Suprapubic skin (tissue), 4 donors: ENCODE data around the gene C1orf35. TPM values are rescaled to one million over a fixed set of nuclear protein-coding genes. Genes with fewer than 3 reads are reported as not detected.
"Not testable (repeated sequence)": the region's sequence is repeated elsewhere in the genome, so short reads cannot be mapped to it uniquely, and the experiment has no call there.

Source experiments
- DNase-seq, 2 donors: peaks; one replicate each; pipeline ENCODE4 v3.0.0-alpha.2; 2019; ENCODE audit warnings: low spot score in 2 of 2
- H3K27ac ChIP-seq: fragments of 200-600 bp; sonication (generic); one replicate; pipeline ENCODE4 v1.5.1; 2019
- H3K27me3 ChIP-seq: fragments of 200-600 bp; sonication (generic); one replicate; pipeline ENCODE4 v1.5.1; 2019
- H3K36me3 ChIP-seq: fragments of 200-600 bp; sonication (generic); one replicate; pipeline ENCODE4 v1.5.1; 2019
- H3K4me1 ChIP-seq: fragments of 200-600 bp; sonication (generic); one replicate; pipeline ENCODE4 v1.5.1; 2019
- H3K4me3 ChIP-seq: fragments of 200-600 bp; sonication (generic); one replicate; pipeline ENCODE4 v1.5.1; 2019; ENCODE audit warnings: mild to moderate bottlenecking
- H3K9me3 ChIP-seq: fragments of 200-600 bp; sonication (generic); one replicate; pipeline ENCODE4 v1.5.1; 2019
- EP300 ChIP-seq: sonication (generic); formaldehyde crosslinking; IDR thresholded peaks from one replicate; pipeline ENCODE4 v1.6.1; 2017; ENCODE audit warnings: antibody characterized with exemption
- POLR2A ChIP-seq, 2 donors: fragments of 450-650 bp; IDR thresholded peaks; one replicate each; pipeline ENCODE4 v1.6.1; 2017; ENCODE audit warnings: antibody characterized with exemption in 2 of 2, mild to moderate bottlenecking in 2 of 2, moderate library complexity in 2 of 2
- POLR2AphosphoS5 ChIP-seq, 3 donors: sonication (generic); formaldehyde crosslinking; IDR thresholded peaks; one replicate each; pipeline ENCODE4 v1.6.1; 2017; ENCODE audit warnings: antibody characterized with exemption in 3 of 3
- WGBS: methylation state at CpG from one replicate; pipeline ENCODE4 v1.1.5; 2018; 5-methylcytosine and 5-hydroxymethylcytosine counted together
- total RNA-seq, 4 donors: library from RNA; depleted of rRNA; stranded (reverse); fragments of >200 nt; gene quantifications; one replicate each; pipeline ENCODE4 v1.1.0, GENCODE V29; 2016
- TF ChIP-seq, protein P1 (sequence below), 2 donors: fragments of 200-600 bp in 1 of 2; fragments of 450-650 bp in 1 of 2; sonication (generic) in 1 of 2; IDR thresholded peaks; one replicate each; pipeline ENCODE4 v1.5.1; 2016 to 2019; ENCODE audit warnings: antibody characterized with exemption in 2 of 2, mild to moderate bottlenecking in 1 of 2, moderate library complexity in 1 of 2

C1orf35 gene
- total RNA-seq, 4 donors from 2014 or later = 10.6 to 32.3 (median 17.1) TPM

DNA sequence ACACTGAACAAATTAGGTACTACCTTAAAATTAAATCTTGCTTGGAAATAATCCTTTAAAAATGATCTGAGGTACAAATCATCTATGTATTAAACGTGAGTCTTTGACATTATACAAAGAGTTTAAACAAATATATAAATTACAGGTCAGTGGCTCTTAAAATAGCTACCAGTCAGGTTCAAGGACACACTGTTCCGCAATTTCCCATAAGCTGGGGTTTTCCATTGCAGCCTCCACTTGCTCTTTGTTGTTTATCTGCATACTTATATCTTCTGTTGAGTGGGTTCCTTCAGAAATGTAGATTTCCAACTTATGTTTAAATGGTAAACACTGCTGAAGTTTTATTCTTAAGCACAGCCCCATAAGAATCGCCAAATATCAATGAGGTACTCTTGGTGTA, 11.7 kb upstream of the C1orf35 start:
- WGBS = 83% methylated on average over 3 of the region's 3 CpGs

GRCh38 chr1:228112617-228113016, 9.5 kb upstream of the C1orf35 start:
- no peaks in the 10 kb centered on the region for H3K9me3 ChIP-seq
- H3K27ac ChIP-seq = no peak overlapping the region
- no peaks in the 10 kb centered on the region for H3K27me3 ChIP-seq
- H3K36me3 ChIP-seq = peaks cover 2% of the 10 kb centered on the region
- DNase-seq = no peak
- TF ChIP-seq EP300 (no peak), POLR2A (IDR thresholded peaks at IDR 0.05) (no peak), POLR2AphosphoS5 (IDR thresholded peaks at IDR 0.05) (no peak)
- TF ChIP-seq, protein P1, sequence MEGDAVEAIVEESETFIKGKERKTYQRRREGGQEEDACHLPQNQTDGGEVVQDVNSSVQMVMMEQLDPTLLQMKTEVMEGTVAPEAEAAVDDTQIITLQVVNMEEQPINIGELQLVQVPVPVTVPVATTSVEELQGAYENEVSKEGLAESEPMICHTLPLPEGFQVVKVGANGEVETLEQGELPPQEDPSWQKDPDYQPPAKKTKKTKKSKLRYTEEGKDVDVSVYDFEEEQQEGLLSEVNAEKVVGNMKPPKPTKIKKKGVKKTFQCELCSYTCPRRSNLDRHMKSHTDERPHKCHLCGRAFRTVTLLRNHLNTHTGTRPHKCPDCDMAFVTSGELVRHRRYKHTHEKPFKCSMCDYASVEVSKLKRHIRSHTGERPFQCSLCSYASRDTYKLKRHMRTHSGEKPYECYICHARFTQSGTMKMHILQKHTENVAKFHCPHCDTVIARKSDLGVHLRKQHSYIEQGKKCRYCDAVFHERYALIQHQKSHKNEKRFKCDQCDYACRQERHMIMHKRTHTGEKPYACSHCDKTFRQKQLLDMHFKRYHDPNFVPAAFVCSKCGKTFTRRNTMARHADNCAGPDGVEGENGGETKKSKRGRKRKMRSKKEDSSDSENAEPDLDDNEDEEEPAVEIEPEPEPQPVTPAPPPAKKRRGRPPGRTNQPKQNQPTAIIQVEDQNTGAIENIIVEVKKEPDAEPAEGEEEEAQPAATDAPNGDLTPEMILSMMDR (IDR thresholded peaks at IDR 0.05) = no peak
- WGBS = 95% methylated on average over 1 of the region's 1 CpG
- H3K4me1 ChIP-seq = peaks cover 22% of the 10 kb centered on the region
- H3K4me3 ChIP-seq = no peak overlapping the region

More for the DNA sequence above, 11.7 kb upstream of the C1orf35 start:
- H3K27ac ChIP-seq = no peak overlapping the region
- no peak for DNase-seq
- TF ChIP-seq POLR2AphosphoS5 (IDR thresholded peaks at IDR 0.05) (no peak), EP300 (no peak)
- H3K4me3 ChIP-seq = no peak overlapping the region
- peaks cover 9% of the 10 kb centered on the region for H3K4me1 ChIP-seq
- H3K9me3 ChIP-seq = no peaks in the 10 kb centered on the region
- no peaks in the 10 kb centered on the region for H3K27me3 ChIP-seq
- no peaks in the 10 kb centered on the region for H3K36me3 ChIP-seq

DNA sequence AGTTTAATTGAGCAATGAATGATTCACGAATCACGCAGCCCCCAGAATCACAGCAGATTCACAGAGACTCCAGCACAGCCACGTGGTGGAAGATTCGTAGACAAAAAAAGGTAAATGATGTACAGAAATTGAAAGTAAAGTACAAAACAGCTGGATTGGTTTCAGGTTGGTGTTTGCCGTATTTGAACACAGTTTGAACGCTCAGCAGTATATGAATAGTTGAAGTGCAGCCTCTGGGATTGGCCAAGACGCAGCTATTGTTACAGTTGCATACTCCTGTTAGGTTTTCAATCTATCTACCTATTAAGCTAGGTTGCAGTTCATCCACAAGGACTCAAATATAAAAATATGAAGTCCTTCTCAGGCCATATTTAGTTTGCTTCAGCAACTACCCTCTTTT, 9.0 kb upstream of the C1orf35 start:
- Histone ChIP-seq H3K4me3 (no peak overlapping the region), H3K9me3 (no peaks in the 10 kb centered on the region), H3K27me3 (no peaks in the 10 kb centered on the region), H3K36me3 (peaks cover 6% of the 10 kb centered on the region), H3K27ac (no peak overlapping the region), H3K4me1 (peaks cover 23% of the 10 kb centered on the region)
- no peak for DNase-seq
- TF ChIP-seq POLR2AphosphoS5 (IDR thresholded peaks at IDR 0.05) = no peak
- no peak for TF ChIP-seq POLR2A (IDR thresholded peaks at IDR 0.05)
- no peak for TF ChIP-seq EP300
- TF ChIP-seq, protein P1 (IDR thresholded peaks at IDR 0.05) = no peak
- 95% methylated on average over 7 of the region's 7 CpGs for WGBS

DNA sequence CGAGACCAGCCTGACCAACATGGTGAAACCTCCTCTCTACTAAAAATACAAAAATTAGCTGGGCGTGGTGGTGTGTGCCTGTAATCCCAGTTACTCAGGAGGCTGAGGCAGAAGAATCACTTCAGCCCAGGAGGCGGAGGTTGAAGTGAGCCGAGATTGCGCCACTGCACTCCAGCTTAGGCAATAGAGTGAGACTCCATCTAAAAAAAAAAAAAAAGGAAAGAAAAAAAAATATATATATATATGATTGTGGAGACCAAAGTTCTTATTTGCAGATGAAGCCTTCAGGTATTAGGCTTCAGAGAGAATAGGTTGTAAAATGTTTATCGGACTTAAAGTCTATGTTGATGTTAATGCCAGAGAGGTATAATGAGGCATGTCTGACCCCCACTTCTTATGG, 8.2 kb upstream of the C1orf35 start:
- not testable (repeated sequence) for H3K4me3 ChIP-seq, H3K9me3 ChIP-seq, H3K27me3 ChIP-seq, H3K27ac ChIP-seq
- 92% methylated on average over 6 of the region's 6 CpGs for WGBS
- H3K4me1 ChIP-seq = peaks cover 23% of the 10 kb centered on the region
- H3K36me3 ChIP-seq = peaks cover 15% of the 10 kb centered on the region
- DNase-seq = peak in 1 of 2 donors; percentile 47

DNA sequence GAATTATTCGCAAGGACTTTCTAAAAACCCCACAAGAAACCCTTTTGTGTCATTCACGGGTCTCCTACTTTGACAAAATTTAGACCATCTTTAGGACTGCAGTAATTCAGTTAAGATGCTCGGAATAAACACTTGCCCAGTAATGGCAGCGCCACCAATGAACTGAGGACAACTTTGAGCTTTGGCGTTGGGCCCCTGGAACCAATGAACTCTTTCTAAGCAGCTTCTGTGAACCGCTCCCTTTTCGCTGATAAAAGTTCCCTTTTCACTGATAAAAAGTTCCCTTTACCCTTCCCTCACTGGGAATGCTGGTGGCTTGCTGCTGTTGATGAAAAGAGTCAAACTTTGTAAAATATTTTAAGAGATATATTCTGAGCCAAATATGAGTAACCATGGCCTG, 7.4 kb upstream of the C1orf35 start:
- no peaks in the 10 kb centered on the region for H3K27me3 ChIP-seq
- DNase-seq = no peak
- H3K9me3 ChIP-seq = no peaks in the 10 kb centered on the region
- TF ChIP-seq POLR2A (IDR thresholded peaks at IDR 0.05) = no peak
- no peak for TF ChIP-seq EP300
- TF ChIP-seq, protein P1 (IDR thresholded peaks at IDR 0.05) = no peak
- TF ChIP-seq POLR2AphosphoS5 (IDR thresholded peaks at IDR 0.05) = no peak
- peaks cover 23% of the 10 kb centered on the region for H3K4me1 ChIP-seq
- peaks cover 22% of the 10 kb centered on the region for H3K36me3 ChIP-seq
- WGBS = 90% methylated on average over 7 of the region's 7 CpGs
- no peak overlapping the region for H3K27ac ChIP-seq
- no peak overlapping the region for H3K4me3 ChIP-seq

GRCh38 chr1:228109962-228110488, 6.9 kb upstream of the C1orf35 start:
- Histone ChIP-seq H3K9me3 (no peaks in the 10 kb centered on the region), H3K27me3 (no peaks in the 10 kb centered on the region), H3K4me1 (peaks cover 23% of the 10 kb centered on the region), H3K36me3 (peaks cover 22% of the 10 kb centered on the region), H3K4me3 (peak overlapping the region; percentile 97), H3K27ac (peak overlapping the region; percentile 89)
- TF ChIP-seq POLR2A (IDR thresholded peaks at IDR 0.05) (no peak), EP300 (no peak), POLR2AphosphoS5 (IDR thresholded peaks at IDR 0.05) (no peak)
- TF ChIP-seq, protein P1 (IDR thresholded peaks at IDR 0.05) = no peak
- no peak for DNase-seq
- 32% methylated on average over 15 of the region's 15 CpGs for WGBS
